Dermis blood vessel endothelial cell (primary cell): Measurements from ENCODE around the gene ASTN2. TPM values are rescaled to one million over a fixed set of nuclear protein-coding genes. Genes with fewer than 3 reads are reported as not detected.
"Not testable (repeated sequence)": the region's sequence is repeated elsewhere in the genome, so short reads cannot be mapped to it uniquely, and the experiment has no call there.

ENCODE experiments used
- DNase-seq: peaks from one replicate; pipeline ENCODE4 v3.0.0; 2010
- total RNA-seq: library from RNA; depleted of rRNA; stranded (reverse); fragments of >200 nt; gene quantifications from 2 replicates; pipeline ENCODE4 v1.2.3, GENCODE V29; 2014

The ASTN2 gene
- total RNA-seq, 1 donor from 2014 or later = 1.9 TPM

DNA sequence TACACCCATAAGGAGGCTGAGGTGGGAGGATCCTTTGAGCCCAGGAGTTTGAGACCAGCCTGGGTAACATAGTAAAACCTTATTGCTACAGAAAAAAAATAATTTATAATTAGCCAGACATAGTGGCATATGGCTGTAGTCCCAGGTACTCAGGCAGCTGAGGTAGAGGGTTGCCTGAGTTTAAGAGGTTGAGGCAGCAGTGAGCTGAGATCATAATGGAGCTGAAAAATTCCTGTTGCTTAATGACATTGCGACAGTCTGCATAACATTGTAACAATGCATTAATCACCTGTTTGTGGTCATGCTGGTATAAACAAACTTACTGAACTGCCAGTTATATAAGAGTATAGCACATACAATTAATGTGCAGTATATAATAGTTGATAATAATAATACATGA lies 513.6 kb downstream of the ASTN2 start:
- DNase-seq = no peak

DNA sequence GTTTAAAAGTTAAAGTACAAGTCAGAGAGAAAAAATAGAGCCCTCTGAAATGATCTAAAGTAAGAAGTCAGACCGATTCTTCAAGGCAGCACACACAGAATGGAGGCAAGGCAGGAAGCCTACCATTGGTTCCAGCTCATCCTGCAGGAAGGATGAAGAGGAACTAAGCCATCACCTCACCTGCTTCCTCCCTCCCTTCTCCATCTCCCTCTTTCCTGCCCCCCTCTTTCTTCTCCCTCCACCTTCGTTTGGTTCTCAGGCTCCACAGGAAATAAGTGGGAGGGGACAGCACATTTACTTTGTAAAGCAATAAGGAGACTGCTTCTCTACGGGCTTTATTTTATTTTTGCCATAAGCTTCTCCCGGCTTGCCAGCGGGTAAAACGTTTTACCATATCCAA lies 514.3 kb downstream of the ASTN2 start:
- DNase-seq = no peak

DNA sequence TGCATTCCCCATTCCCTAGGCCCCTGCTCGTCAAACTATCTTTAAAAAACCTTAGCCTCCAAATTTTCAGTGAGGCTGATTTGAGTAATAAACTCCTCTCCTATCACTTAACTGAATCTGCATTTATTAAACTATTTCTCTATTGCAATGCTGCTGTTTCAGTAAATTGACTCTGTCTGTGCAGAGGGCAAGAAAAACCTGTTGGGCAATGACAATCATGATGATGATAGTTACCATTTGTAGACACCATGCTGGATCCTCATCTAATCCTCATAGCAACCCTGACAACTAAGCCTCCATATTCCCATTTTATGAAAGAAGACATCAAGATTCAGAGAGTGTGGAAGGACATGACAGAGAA lies 514.9 kb downstream of the ASTN2 start:
- no peak for DNase-seq

DNA sequence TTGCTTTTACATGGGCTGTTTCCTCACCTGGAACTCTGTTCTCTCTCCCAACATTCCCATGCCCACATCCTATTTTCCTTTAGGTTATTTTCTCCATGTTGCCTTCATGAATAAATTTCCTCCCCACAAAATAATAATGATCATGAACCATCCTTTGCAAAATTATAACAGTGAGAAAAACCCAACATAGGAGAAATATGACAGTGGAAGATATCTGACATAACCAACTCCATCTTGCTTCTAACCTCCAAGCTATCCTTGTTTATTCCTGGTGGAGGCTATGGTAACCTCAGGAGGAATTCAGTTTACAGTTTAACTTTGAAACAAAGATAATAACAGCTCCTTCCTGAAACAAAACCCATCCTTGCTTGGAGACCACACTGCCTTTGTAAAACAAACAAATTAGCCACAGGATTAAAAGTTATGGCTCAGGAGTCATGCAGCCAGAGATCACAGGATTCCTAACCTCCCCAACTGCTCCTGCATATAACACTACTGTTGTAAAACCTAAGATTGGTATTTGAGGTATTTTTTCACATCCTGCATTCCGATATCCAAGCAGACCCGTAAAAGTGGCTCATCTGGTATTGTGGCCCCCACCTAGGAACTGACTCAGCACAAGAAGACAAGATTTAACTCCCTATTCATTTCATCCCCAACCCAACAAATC lies 515.4 kb downstream of the ASTN2 start:
- no peak for DNase-seq

DNA sequence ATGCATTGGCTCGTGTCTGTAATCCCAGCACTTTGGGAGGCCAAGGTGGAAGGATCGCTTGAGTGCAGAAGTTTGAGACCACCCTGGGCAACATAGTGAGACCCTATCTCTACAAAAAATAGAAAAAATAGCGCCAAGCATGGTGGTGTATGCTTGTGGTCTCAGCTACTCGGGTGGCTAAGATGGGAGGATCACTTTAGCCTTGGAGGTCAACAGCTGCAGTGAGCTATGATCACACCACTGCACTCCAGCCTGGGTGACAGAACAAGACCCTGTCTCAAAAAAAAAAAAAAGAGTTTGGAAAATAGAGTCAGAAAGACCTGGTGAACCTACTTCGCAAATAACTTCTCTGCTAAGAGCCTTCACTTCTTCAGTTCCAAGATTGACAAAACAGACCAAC lies 516.7 kb downstream of the ASTN2 start:
- not testable (repeated sequence) for DNase-seq

DNA sequence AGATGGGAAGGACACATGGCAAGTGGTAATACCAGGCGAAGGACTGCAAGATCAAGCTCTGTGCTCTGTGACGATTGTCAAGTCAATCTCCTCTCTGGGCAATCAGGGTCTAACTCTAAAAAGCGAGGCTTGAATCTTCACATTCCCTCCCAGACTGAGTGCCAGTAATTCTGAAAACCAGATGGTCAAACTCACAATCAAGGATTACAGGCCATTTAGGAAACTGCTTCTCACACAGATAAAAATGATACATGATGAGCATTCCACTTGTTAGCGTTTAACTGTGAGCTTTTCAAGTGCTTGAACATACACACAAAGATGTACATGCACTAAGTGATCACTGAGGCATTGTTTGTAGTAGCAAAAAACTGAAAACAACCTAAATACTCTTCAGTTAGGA lies 517.7 kb downstream of the ASTN2 start:
- no peak for DNase-seq

DNA sequence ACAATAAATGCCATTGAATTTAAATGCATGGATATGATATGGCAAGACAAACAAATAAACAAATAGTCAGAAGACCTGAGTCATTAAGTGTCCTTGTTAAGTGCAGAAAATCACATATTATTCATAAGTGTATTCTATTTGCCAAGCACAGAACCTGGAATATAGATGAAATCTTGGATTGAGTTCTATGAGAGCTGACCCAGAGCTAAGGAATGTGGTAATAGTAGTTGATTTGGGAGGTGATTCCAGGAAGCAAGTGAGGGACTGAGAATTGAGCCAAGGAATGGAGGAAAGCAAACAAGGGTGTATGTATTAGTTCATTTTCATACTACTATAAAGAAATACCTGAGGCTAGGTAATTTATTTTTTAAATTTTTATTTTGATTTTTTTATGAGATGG lies 518.9 kb downstream of the ASTN2 start:
- no peak for DNase-seq

DNA sequence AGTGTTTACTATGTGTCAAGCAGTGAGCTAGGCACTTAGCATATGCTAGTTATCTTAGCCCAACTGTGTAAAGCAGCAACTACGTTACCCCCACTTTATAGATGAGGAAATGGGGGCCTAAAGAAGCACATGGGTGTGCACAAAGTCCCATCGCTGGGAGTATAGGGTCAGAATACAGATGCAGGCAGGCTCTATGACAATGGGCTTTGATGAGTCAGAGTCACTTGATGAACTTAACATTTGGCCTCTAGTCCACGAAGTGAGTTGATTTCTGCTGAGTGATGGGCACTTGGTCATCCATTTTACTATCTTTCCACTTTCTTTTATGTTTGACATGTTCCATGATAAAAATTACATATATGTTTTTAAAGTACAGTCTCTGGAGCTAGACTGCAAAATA lies 523.4 kb downstream of the ASTN2 start:
- DNase-seq = no peak

DNA sequence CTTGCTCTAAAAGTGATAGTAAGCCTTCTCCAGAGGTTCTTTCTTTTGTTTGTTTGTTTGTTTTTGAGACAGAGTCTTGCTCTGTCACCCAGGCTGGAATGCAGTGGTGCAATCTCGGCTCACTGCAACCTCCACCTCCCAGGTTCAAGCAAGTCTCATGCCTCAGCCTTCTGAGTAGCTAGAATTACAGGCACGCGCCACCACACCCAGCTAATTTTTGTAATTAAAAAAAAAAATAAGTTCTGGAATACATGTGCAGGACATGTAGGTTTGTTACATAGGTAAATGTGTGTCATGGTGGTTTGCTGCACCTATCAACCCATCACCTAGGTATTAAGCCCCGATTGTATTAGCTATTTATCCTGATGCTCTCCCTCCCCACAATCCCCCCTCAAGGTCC lies 526.4 kb downstream of the ASTN2 start:
- DNase-seq = not testable (repeated sequence)

DNA sequence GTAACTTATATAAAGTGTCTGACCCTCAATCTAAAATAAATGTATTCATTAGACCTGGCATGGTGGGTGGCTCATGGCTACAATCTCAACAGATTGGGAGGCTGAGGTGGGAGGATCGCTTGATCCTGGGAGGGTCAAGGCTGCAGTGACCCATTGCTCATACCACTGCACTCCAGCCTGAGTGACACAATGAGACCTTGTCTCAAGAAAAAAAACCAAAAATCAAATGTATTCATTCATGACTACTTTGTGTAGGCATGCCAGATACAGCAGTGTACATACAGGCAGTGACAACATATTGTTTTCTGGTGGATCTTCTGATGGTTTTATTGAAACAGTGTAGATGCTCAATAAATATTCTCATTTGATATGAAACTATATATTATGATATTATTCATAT lies 526.8 kb downstream of the ASTN2 start:
- DNase-seq = no peak

DNA sequence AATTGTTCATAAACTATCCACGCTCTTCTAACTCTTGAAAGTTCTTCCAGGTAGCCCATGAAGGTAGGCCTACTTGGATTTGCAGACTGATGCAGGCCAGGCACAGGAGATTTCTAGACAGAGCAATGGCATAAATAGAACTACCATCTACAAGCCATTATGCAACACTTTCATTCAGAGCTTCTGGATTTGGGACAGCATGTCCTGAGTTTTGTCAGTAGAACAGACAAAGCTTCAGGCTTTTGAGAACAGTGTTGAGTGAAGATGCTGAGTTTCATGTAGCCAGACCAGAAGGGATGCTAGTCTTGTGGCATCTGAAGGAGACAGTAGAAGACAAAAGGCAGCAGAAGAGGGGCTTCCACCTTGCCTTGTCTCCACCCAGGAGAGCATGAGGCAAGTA lies 531.2 kb downstream of the ASTN2 start:
- DNase-seq = no peak

DNA sequence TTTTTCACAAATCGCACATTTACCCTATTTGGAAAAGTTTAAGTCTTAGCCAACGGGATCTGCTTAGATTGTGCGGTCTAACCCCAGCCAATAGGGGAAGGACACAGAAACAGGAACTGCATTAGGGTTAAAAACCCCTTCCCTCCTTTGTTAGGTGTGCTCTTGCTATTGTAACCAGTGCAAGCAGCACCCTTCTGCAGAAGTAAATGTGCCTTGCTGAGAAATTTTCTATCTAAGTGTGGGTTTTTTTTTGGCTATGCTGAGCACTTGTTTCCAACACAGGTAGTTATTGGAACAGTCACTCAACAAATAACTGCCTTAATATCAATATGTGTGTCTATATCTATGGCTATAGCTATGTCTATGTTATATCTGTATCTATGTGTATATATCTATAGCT lies 537.8 kb downstream of the ASTN2 start:
- DNase-seq = no peak

DNA sequence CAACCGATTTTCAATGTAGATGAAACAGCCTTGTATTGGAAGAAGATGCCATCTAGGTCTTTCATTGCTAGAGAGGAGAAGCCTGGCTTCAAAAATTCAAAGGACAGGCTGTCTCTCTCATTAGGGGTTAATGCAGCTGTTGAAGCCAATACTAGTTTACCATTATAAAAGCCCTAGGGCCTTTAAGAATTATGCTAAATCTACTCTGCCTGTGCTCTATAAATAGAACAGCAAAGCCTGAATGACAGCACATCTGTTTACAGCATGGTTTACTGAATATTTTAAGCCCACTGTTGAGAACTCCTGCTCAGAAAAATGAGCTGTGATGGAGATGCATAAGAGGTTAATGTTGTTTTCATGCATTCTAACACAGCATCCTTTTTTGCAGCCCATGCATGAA lies 539.3 kb downstream of the ASTN2 start:
- no peak for DNase-seq

DNA sequence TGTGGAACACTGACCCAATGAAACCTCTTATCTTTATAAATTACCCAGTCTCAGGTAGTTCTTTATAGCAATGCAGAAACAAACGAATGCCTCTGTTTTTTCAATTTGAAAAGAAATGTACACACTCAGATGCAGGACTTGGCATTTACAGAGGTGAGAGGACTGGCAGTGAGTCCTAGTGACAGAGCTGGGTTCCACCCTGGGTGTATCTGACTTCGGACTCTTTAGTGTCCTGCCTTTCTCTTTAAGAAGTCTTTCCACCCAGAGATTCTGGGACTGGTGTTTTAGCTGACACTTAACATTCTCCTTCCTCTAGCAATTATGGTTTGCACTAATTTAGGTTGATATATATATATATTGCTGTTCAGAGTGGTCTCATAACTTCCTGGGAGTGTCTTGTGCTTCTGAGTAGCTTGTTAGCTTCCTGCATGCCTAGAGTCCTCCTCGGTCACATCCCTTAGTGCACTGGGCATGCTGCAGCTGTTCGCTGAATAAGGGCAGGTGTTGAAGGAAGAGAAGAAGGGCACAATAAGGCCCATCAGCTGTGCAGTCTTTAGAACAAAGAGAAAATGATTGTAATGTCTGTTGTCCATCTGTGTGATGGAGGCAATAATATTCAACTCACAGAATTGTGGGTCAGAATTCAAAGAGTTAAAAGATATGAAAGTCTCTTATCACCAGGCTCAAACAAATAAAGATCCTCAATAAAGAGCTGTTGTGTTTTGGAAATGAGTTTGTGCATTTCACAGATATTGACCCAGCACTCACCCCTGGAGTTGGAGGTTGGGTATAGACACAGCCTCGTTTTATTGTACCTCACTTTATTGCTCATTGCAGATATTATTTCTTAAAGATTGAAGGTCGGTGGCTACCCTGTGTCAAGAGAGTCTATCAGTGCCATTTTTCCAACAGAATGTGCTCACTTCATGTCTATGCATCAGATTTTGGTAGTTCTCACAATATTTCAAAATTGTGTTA lies 540.6 kb downstream of the ASTN2 start:
- DNase-seq = no peak

DNA sequence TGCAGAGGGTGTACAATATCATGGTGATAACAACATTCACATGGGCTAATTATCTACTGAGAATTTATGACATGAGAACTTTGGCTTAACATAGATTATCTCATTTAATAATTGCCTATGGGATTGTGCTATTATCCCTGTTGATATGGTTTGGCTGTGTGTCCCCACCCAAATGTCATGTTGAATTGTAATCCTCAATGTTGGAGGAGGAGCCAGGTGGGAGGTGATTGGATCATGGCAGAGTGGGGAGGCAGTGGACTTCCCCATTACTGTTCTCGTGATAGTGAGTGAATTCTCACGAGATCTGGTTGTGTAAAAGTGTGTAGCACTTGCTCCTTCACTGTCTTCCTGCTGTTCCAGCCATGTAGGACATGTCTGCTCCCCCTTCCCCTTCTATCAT lies 541.4 kb downstream of the ASTN2 start:
- DNase-seq = no peak

DNA sequence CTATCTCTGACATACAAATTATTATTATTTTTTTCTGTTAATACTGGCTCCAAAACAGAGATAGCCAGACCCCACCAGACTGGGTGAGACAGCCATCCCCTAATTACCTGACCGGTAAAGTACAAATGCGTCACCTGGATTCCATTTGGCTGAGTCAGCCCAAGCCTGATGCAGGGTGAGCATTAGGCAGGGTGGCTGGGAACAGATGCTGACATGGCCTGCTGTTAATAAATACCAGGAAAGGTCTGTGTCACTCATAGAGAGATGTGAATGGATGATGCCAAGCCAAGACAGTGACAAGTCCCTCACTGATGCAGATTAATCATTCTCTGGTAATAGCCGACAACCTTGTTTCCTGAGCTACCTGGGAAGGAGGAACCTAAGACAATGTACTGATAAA lies 544.3 kb downstream of the ASTN2 start:
- DNase-seq = no peak

DNA sequence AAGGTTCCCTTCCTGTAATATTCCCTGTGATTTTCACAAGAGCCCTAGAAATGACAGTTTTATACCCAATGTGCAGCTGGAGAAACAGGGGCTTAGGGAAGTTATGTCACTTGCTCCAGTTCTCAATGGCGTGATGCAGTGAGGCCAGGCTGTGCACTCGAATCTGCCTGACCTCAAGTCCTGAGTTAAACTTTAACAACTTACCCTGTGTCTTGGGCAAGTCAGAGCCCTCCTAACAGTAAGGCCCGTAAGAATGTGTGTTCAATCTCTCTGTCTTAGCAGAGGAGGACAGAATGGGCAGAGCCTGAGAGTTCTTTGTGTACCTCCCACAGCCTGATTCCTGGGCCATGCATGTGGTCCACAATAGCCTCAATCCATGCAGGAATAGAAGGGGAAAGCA lies 546.7 kb downstream of the ASTN2 start:
- no peak for DNase-seq

DNA sequence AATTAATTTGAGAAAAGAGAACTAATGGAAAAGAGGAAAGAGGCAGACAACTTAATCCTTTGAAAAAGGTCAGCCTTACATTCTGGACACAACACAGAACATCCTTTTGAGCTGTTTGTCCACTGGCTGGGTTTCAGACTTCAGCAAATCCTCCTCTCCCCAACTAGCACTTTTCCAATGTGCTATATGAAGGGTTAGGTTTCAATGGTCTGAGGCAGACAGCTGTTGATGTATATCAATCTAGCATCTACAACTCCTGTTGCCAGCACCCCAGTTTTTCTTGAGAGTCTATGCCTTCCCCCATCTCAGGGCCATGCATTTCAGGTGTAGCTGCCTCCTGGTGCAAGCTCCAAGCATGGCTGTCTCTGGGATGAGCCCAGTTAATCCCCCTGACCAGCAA lies 553.5 kb downstream of the ASTN2 start:
- no peak for DNase-seq

DNA sequence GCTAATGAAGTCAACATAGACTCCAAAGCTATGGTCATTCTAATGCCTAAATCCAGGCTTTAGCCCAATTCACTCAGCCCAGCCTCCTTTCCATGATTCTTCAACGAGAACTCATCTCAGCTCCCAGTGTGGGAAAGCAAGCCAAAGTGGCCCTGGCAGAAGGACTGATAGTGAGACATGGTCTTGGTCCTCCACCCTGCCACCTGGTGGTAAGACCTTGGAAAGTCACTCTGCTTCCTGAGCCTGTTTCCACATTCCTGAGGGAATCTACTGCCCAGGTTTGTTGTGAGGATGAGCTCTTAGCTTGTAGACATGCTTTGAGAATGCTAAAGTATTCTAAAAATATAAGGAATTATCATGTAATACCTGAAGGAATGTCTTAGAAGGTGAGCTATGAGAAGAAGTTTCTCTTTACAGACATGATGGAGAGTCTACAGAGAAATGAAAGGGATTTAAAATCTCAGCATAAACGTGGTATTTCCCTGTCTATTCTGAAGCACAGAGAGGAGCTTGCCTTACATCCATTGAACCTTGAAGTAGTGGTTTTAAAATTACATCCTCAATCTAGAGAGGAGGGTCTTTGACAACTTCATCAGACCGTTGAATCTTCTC lies 554.2 kb downstream of the ASTN2 start:
- DNase-seq = peak; percentile 53

DNA sequence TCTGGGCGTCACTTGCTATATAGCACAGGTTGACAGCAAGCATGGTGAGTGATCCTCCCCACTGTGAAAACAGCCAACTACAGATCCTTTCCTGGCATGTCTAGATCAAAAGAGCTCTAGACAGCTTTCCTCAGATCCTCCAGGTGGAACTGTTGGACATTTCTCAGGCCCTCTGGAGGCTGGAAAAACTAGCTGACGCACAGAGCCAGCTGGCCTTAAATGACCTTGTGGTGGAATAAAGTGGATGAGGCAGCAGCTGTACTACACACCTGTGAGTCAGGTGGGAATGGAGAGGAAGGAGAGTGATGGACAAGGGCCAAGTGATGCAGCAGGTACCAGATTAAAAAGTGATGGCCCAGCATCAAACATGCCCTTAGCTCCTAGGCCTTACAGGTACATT lies 555.1 kb downstream of the ASTN2 start:
- no peak for DNase-seq

DNA sequence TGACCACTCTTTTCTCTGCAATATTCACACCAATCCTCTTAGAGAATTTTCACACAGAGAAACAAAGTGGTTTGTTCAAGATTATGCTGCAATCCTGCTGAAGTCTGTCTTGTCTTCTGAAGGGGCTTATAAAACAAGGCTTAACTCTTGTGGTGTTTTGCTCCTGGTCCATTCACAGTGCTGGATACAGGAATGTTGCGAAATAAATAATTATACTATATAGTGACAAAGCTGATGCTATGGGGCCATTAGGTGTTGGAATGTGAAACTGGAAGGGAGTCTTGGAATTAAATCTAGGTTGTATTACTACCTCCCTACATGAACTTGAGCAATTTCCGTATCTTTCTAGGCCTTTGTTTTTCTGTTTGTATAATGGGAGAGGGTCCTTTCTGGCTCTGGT lies 557.5 kb downstream of the ASTN2 start:
- DNase-seq = no peak

DNA sequence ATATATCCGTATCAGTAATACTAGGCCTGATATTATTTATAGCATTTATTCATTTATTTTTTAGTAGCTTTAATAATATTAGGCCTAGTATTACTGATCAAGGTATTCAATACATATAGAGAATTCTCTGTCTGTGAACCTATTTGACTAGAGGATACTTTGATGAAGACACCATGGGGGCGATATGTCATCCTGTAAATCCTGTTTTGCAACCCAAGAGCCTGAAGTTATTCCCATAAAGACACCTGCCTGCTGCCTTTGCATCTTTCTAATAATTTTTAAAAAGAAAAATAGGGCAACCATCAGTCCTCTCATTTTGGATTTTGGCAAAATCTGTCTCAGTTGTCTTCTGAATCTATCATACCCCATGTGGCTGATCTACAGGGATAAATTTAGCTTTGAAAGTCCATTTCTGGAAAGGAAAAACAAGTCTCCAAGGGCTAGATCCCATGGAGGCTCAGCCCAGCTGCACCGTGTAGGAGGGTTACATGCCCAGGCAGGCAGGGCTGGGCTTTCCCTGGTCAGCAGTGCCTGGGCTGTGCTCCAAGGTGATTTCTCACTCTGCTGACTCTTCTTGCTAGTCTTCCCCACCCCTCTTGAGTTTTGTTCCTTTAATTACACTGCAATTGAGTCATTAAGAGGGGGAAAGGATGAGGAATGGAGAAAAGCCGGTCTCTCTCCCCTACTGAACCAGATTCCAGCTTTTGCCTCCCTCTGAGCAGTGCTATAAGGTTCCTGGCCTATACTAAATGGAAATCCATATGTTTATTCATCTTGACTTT lies 558.8 kb downstream of the ASTN2 start:
- DNase-seq = no peak

DNA sequence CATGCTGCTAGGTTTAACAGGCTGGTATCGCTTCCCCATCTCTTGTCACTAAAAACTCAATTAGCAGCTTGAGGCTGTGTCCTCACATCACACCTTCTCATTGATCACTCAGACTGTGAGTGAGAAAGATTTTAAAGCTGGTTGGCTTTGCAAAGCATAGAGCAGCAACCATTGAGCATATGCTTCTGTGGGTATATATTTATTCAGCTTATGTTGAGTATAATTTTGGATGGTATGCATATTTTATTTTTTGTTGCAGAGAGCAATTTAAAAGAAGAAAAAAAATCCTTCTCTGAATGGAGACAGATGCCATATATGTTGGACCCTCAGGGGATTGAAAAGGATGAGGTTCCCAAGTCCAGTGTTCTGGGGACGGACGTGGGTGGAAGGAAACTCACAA lies 565.1 kb downstream of the ASTN2 start:
- no peak for DNase-seq
